Measurements from ENCODE around the gene EIF2AK2.

EIF2AK2 gene

DNA sequence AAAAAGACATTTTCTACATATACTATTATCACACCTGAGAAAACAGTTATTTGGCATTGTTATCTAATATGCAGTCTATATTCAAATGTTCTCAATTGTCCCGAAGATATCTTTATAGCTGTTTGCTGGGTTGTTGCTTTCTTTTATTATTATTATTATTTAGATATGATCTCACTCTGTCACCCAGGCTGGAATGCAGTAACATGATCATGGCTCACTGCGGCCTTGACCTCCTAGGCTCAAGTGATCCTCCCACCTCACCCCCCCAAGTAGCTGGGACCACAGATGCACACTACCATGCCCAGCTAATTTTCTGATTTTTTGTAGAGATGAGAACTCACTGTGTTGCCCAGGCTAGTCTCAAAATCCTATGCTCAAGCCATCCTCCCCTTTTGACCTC, 52.6 kb downstream of the EIF2AK2 start:
- in situ Hi-C loops (cut with MboI; ENCODE audit: low sequenced_read_pairs) = no loop called here

DNA sequence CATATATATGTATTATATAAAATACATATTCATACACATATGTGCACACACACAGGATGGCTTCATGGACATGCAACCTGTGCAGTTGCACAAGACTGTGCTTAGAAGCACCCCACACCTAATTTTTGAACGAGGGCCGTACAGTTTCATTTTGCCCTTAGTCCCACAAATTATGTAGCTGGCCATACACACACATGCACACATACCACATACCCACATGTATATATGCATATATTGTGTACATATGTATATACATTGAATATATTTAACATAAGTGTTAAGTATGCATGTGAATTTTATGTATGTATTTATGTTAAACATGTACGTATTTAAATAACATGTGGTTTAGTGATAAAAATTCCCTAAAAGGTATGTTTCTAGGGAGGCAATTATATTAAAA, 54.2 kb downstream of the EIF2AK2 start:
- in situ Hi-C loops (cut with MboI; ENCODE audit: low sequenced_read_pairs) = no loop called here

DNA sequence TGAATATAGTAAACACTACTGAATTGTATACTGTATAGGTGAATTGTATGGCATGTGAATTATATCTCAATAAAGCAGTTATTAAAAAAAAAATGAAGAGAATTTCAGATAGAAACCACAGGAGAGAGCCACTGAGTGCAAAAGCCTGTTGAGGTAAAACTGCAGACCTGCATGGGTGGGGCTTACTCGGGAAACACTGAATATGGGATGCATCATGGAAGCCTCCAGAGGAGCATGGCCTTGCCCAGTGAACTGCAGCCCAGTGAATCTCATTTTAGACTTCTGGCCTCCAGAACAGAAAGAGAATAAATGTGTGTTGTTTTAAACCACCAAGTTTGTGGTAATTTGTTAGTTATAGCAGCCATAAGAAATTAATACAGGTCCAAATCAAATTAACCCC, 56.7 kb downstream of the EIF2AK2 start:
- in situ Hi-C loops (cut with MboI; ENCODE audit: low sequenced_read_pairs) = no loop called here

DNA sequence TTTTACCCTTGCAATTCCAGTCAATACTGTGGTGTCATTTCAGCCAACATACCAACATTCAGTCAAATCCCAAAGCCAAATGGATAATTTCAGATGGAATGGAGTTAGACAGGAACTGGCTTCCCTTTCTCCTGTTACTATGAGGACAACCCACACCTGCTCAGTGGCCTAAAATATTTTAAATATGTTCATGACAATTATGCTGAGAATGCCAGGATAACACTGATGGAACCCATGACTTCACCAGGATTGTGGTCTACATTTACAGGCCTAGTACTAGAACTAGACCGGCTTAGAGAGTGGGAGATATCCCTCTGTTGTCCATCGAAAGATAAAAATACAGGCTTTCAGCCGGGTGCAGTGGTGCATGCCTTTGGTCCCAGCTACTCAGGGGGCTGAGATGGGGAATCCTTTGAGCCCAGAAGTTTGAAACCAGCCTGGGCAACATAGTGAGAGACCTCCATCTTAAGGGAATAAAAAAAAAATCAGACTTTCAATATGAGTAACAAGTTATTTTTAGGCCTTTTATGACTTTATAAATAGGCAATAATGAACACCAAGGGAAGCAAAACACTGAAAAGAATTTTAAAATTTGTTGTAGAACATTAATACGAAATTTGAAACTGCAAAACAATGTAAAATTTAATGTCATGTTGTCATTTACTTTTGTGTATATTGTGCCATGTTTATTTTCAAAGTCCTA, 58.2 kb downstream of the EIF2AK2 start:
- in situ Hi-C loops (cut with MboI; ENCODE audit: low sequenced_read_pairs) = no loop called here

DNA sequence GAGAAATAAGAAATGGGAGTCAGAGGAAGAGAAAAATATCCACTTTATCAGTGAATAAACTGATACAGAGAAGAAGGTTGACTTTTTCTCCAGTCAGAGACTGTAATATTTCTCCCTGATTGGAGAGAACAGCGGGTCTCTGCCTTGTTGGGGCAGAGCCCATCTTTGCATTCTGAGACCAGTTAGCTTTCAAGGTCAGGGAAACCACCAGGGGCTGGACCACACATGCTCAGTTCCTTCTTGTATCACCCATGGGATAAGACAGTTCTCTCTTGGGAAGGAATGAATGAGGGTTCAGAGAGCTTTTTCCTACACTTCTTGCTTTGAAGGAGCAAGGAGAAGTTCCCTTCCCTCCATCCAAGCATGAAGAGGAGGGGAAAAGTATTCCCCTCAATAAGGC, 60.2 kb downstream of the EIF2AK2 start:
- in situ Hi-C loops (cut with MboI; ENCODE audit: low sequenced_read_pairs) = no loop called here

DNA sequence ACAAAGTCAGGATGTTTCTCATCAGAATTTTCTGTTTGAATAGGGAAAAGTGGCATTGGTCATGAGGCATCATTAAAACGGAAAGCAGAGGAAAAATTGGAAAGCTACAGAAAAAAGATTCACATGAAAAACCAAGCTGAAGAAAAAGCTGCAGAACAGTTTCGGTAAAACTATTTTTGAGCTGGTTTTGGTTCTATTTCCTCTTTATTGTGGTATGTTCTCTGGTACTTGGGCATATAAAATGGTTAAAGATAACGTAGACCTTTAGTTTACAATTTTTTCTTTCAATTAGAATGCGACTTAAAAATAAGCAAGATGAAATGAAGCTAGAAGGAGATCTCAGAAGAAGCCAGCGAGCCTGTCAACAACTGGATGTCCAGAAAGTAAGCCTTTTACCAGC, 64.9 kb downstream of the EIF2AK2 start:
- in situ Hi-C loops (cut with MboI; ENCODE audit: low sequenced_read_pairs) = no loop called here

DNA sequence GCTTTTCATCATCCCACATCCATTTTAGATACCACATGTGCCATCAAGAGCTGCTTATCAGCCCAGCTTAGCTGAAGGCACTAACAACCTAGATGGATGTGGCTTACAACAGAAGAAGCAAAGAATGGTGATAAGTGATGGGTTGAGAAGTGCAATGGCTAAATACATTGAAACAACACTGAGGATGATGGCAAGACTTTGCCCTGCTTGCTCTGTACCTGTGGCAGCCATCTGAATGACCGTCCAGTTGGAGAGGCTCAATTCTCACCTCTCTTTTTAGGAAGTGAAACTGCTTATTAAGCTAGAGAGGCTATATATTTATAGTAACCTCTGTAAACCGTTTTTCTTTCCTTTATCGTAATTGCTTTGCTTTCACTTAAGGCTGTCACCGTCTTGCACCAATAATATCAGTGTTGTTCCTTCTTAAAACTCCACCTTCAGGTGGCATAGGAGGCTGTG, 66.7 kb downstream of the EIF2AK2 start:
- in situ Hi-C loops (cut with MboI; ENCODE audit: low sequenced_read_pairs) = no loop called here

DNA sequence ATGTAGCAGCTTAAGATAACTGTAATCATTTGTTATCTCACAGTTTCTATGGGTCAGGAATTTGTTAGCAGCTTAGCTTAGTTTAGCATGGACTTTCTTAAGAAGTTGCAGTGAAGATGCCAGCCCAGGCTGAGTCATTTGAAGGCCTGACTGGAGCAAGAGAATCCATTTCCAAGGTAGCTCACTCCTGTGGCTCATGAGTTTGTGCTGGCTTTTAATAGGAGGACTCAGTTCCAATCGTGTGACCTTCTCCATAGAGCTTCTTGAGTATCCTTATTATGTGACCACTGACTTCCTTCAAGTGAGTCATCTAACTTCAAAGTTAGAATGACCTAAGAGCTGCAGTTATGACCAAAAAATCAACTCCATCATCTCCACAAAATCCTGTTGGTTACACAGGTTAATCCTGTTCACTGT, 71.0 kb downstream of the EIF2AK2 start:
- in situ Hi-C loops (cut with MboI; ENCODE audit: low sequenced_read_pairs) = no loop called here

DNA sequence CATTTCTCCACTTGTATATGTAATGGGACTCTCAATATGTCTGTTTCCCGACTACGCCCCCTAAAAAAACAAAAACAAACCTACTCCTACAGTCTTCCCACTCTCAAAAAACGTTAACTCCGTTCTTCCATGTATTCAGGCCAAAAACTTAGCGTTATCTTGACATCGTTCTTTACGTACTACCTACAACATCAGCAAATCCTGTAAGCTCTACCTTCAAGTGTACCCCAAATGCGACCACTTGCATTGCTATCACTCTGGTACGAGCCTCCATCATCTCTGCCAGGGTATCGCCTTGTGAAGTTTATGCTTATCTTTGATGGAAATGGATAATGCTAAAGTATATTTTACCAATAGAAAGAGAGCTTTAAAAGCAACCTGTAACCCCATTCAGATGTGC, 72.0 kb downstream of the EIF2AK2 start:
- in situ Hi-C loops (cut with MboI; ENCODE audit: low sequenced_read_pairs) = no loop called here

DNA sequence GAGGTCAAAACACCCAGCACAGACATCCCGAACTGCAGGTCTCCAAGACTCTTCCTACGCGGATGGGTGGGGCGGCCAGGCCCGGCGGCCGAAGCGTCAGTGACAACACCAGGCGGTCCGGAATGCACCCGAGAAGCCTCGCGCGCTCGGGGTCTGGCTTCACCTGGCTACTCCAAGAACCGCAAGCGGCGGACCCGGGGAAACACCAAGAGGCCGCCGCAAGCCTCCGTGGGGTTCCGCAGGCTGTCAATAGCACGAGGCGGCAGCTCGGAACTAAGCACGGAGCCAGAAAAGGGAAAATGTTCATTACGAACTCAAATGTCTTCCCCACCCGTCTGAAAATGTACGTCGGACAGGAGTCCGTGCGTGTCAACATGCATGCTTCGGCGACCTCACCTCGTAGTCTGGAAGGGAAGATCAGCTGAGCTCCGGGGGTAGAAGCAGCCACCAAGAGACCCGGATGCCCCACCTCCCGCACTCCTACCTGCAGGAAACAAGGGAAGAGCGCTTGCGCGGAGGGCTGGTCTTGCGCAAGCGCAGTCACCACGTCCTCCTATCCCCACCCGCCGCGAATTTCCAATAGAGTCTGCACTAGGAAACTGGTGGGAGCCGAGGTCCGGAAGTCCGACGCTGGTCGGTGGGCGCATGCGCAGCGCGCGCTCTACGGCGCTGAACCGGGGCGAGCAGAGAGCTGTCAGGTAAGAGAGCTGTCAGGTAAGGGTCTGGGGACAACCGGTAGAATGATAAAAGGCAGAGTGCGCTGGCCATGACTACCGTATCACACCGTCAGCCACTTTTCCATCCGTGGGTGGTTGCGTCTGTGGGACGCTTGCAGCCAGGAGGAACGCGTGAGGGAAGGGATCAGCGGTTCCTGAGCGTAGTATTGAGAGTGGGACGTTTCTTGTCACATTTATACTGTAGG, 72.6 kb downstream of the EIF2AK2 start, which contains the start of the genes GPATCH11 and HEATR5B:
Gene GPATCH11, plus strand, starts transcription at position 646 of the 922 bp plus-strand sequence. CDS start 3,864 bp downstream, outside the sequence.
Gene HEATR5B, minus strand, starts transcription at position 500 of the 922 bp plus-strand sequence. CDS start 958 bp downstream, outside the sequence.
- in situ Hi-C loops (cut with MboI; ENCODE audit: low sequenced_read_pairs) = no loop called here

DNA sequence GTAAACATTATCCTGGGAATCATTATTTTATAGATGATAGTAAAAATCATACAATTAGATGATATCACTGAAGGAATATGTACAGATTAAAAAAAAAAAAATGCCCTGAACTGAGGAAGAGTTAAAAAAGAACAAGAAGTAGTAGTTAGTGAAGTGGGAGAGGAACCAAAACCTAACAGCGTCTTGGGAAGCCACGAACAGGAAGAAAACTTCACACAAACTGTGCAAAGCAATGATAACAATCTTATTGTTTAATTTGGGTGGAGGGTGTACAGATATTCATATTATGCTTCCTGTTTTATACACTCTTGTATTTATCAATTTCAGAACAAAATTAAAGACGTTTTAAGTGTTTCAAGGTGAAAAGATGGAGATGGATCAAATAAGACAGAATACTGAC, 76.1 kb downstream of the EIF2AK2 start:
- in situ Hi-C loops (cut with MboI; ENCODE audit: low sequenced_read_pairs) = no loop called here

DNA sequence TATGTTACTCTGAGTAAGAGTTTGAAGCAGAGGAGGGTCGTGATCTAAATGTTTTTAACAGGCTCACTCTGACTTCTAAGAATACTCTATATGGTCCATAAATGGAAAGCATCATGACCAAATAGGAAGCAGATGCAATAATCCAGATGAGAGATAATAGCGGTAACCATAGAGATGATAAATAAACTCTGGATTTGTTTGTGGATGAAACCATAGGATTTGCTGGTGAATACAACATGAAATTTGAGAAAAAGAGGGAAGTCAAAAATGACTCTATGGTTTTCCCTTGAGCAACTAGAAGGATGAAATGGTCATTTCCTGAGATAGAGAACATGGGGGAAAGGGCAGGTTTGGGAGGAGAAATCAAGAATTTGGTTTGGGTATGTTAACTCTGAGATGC, 76.5 kb downstream of the EIF2AK2 start:
- in situ Hi-C loops (cut with MboI; ENCODE audit: low sequenced_read_pairs) = no loop called here

DNA sequence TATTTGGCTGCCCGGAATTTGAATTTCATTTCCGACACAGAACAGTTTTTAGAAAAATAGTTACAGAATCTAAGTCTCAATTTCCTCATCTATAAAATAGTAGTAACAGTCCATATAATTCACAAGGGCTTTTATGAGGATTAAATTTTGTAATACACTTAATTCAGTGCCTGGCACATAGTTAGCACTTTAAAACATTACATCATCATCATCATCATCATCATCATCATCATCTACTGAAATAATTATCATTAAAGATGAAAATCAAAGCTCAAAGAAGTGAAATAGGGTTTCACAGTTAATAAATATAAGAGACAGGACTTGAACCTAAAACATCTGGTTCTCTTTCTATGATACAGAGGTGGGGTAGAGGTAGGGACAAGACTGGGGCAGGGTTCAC, 85.8 kb downstream of the EIF2AK2 start:
- in situ Hi-C loops (cut with MboI; ENCODE audit: low sequenced_read_pairs) = no loop called here

DNA sequence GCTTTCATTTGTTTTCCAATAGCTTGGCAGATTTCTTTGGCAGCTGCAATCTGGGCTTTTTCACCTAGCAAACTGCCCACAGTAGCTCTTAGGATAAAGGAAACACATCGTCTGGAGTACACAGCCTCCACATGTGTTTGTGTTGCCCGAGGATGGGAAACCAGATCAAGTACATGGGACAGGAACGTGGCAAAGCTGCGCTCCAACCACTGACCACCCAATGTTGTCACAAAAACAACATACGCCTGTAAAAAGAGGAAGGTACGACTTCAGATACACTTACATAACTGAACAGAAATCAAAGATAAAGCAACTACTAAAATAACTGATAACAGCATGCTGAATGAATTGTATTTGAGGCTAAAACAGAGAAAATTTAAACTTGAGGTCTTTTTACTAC, 88.1 kb downstream of the EIF2AK2 start:
- in situ Hi-C loops (cut with MboI; ENCODE audit: low sequenced_read_pairs) = no loop called here

DNA sequence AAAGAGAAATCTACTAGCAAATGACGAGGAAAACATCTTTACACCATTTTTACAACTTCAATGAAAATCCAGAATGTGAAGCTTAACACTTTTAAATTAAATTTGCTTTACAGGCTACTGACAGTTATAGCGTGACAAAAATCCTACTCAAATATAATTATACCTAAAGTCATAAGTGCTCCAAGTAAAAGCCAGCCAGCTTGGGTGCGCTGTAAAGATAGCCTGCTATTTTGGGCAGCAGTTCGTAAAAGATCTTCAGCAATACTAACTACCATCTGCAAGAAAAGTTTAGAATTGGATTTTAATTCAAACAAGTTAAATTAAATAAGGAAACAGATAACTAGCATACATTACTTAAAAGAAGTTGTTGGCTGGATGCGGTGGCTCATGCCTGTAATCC, 95.0 kb downstream of the EIF2AK2 start:
- in situ Hi-C loops (cut with MboI; ENCODE audit: low sequenced_read_pairs) = no loop called here

DNA sequence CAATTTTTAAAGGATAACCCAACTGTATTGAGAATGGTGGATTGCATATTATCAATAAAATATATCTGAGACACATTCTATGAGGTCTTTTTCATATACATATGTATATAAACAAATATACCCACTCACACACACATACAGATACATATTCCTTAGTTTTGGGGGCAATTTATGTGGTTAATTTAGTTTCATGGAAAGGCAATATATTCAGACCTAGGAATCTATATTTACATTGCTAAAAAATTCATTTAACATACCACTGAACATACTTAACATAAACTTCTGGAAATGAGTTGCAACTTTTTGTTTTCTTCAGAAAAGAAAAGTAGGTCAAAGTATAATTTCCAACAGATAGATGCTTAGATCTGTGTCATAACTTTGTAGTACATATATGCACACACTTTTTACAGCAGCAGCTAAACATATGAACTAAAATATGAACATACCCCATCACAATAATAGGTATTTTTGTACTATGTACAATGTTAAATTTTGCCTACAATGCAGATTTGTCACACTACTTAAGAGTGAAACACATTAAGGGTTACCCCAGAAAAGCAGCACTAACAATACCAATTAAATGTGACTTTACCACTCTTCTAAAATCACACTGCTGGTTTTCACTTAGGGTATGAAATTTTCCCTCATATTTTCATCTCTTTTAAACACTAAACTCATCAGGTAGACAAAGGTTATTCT, 95.6 kb downstream of the EIF2AK2 start:
- in situ Hi-C loops (cut with MboI; ENCODE audit: low sequenced_read_pairs) = no loop called here

DNA sequence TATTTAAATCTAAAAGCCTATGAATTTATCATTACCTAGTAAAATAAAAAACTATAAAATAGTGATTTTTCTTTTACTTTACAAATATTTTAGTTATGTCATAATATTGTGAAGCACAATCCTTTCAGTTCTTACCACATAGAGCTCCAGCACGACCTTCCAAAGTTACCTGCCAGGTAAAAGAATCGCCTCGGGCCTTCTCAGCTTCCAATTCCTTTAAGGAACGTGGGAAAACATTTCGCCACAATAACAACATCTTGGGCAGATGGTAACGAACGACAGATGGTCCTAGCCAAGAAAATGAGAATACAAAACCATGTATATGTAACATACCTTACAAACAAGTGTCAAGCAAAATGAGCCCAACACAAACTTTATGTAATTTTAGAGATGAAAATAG, 96.3 kb downstream of the EIF2AK2 start:
- in situ Hi-C loops (cut with MboI; ENCODE audit: low sequenced_read_pairs) = no loop called here

DNA sequence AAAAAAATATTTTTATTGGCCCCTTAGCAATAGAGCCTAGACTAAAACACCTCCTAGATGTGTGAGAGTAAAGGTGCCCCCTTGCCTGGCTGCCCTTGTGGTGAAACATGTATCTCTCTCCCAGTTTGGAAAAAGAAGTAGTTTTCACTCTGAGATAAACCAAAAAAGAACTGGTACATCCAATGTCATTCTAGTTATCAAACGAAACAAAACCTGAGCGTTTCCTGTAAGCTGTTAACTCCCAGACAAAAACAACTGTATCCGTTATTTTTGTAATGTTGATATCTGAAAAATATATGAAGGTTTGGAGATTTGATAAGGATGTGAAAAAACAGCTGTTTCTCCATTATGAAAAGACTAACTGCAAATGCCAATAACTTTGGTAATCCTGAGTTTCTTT, 96.9 kb downstream of the EIF2AK2 start:
- in situ Hi-C loops (cut with MboI; ENCODE audit: low sequenced_read_pairs) = no loop called here

DNA sequence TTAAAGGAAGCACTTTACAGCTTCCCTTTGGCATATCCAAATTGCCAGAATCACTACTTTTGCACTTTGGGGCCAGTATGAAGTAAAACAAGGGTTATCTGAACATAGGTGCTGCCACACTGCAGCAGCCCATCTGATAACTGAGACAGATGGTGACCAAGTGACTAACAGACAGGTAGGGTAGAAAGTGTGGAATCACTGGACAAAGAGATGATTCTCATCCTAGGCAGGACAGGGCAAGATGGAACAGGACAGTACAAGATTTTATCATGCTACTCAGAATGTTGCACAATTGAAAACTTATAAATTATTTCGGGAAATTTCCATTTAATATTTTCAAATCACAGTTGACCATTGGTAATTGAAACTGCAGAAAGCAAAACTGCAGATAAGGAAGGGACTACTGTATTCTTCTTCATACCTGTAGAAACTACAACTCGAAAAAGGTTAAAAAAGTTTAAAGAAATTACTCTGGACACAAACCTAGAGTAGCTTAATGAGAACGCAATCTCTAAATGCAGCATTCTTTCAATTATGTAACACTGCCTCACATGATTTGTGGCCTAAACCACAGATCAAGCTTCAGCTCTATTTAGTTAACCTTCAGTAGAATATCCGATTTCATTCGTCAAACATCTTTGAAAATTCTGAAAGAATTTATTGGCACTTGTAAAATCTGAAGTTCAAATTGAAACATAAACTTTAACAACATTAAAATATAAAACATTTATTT, 104.0 kb downstream of the EIF2AK2 start:
- in situ Hi-C loops (cut with MboI; ENCODE audit: low sequenced_read_pairs) = no loop called here
